HG03196 (cell line): ENCODE results near the gene KLHL30.
"Not testable (repeated sequence)": the region's sequence is repeated elsewhere in the genome, so short reads cannot be mapped to it uniquely, and the experiment has no call there.

Experiments used
- ATAC-seq: cut with Tn5 transposase; IDR thresholded peaks from one replicate; pipeline ENCODE4 v1.9.1; 2021; ENCODE audit not compliant: unreplicated experiment

The KLHL30 gene

DNA sequence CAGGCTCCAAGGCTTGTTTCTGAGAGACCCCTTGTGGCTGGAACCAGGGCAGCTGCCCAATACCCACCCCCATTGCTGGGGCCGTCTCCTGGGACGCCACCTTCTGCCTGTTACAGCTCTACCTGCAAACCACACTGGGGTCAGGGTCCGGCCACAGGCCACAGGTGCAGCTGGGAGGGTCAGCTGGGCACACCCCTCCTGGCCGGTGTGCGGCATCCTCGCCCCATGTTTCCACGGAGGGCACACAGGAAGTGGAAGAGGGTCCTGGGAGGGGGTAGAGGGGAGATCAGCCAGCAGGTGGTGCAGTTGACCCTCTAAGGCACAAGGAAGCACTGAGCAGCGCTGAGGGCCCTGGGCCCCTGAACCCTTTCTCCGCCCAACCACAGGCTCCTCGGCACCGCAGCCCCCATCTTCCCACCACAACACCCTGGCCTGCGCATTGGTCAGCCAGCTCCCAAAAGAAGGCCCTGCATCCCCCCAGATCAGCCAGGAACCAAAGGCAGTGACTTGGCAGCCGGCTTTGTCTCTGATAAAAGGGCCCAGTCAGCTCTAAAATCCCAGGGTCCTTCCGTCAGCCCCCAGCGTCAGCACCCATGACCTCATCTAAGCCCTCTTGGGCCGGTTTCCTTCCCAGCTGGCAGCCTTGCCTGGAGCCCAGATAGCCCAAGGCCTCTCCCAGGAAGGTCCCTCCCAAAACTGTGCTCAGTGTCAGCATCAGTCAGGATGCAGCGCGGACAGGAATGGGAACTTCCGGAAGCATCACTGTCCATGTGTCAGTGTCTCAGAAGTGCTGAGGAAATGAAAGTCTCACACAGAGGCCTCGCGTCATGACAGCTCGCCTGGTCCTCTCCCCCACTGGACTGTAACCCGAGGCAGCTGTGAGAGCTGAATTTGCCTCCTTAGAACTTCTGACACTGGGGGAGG, 22.0 kb downstream of the KLHL30 start:
- no peak for ATAC-seq

- ATAC-seq = no peak
These were observed 23.0 kb downstream of the KLHL30 start for GRCh38 chr2:238161291-238162051.

DNA sequence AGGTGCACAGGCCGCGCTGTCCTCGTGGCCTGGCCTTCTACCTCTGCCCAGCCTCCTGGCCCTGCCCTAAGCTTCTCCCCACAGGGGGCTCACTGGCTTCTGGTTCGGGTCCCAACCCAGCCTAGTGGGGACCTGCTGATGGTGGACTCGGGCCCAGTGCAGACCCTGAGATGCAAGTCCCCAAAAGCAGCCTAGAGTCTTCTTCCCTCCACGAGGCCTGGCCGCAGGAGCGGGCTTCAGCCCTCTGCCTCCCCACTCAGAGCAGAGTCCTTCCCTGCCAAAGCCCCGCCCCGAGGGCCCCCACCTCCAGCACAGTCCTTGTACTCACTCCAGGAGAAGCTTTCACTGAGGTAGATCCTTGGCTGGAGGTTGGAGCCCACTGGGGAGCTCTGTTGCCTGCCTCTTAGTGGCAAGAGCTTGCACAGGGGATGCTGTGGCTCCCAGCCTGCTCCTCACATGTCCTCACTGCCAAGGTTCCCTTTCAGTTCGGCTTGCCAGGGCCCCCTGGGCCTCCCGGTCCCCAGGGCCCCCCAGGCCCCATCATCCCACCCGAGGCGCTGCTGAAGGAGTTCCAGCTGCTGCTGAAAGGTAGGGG, 23.9 kb downstream of the KLHL30 start:
- ATAC-seq = no peak

DNA sequence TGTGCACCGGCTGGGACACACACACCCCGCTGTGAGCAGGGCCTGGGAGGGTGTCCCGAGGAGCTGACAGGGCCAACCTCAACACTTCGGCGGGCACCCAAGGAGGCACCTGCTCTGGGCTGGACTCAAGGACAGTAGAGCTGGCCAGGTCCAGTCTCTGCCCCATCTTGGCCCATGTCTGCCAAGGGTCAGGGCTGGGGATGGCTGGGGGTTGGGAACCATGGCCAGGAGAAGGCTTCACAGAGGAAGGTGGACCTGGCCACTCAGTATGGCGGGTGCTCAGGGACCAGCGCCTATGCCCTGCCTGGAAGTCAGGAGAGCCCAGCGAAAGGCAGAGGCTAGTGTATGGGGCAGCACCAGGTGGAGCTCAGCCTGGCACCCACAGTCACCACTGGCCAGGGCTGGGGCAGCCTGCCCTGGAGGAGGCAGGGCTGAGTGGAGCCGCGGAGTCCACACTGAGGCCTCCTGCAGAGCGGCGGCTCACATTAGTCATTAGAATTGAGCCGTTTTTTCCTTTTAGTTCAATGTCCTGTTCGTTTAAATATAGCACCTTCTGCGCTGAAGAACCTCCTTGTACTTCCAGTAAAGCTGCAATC, 24.5 kb downstream of the KLHL30 start:
- ATAC-seq = no peak

DNA sequence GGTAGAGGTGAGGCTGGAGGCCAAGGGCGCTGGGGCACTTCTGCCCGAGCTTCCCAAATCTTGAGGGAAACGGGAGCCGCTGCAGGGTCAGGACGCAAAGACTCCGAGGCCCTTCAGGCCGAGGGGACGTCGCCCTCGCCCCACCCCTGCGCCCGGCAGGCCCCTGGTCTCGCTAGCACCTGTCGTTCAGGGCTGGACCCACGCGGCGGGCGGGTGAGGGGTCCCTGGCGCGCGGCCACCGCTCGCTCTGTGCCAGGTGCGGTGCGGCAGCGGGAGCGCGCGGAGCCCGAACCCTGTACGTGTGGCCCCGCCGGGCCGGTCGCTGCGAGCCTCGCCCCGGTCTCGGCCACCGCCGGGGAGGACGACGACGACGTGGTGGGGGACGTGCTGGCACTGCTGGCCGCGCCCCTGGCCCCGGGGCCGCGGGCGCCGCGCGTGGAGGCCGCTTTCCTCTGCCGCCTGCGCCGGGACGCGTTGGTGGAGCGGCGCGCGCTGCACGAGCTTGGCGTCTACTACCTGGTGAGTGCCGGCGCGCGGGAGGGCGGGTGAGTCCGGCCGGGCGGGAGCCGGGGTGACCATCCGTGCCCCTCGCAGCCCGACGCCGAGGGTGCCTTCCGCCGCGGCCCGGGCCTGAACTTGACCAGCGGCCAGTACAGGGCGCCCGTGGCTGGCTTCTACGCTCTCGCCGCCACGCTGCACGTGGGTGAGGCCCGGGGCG, 25.2 kb downstream of the KLHL30 start:
- ATAC-seq = no peak

GRCh38 chr2:238164906-238165287, 26.4 kb downstream of the KLHL30 start:
- no peak for ATAC-seq

- ATAC-seq = no peak
These were observed 26.9 kb downstream of the KLHL30 start for GRCh38 chr2:238165288-238165921.

DNA sequence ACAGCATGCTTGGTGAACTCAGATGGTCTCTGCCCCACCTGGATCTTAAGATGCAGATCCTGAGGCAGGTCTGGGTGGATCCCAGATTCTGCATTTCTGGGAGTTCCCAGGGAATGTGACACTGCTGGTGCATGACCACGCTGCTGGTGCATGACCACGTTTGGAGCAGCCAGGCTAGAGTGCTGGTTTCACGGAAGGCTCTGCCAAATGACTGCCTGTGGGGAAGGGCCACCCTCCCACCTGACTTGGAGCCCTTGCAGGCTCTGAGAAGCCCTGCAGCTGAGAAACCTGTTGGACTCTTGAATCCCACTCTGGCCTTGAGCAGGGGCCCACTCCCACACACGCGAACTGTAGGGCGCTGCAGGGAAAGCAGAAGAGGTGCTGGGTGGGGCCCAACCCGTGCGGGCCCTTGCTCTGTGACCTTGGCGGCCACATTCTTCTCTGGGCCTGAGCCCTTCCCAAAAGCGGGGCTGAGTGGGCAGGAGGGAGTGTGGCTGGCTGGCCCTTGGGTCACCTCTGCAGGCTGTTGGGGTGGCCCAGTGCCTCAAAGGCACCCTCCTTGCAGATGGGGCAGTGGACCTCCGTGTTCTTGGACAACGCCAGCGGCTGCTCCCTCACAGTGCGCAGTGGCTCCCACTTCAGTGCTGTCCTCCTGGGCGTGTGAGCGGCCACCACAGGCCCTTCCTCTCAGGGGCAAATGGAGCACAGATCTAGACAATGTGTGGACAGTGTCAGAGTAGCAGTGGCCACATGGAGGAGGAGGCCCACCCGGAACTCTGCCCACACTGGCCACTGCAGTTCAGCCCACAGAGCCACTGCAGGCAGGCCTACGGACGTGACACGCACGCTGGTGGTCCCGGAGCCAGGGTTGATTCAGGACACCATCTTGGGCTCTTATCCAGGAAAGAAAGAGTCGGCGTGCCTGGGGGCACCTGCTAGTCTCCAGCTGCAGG, 28.2 kb downstream of the KLHL30 start:
- ATAC-seq = no peak

GRCh38 chr2:238167344-238167715, 28.9 kb downstream of the KLHL30 start:
- no peak for ATAC-seq

DNA sequence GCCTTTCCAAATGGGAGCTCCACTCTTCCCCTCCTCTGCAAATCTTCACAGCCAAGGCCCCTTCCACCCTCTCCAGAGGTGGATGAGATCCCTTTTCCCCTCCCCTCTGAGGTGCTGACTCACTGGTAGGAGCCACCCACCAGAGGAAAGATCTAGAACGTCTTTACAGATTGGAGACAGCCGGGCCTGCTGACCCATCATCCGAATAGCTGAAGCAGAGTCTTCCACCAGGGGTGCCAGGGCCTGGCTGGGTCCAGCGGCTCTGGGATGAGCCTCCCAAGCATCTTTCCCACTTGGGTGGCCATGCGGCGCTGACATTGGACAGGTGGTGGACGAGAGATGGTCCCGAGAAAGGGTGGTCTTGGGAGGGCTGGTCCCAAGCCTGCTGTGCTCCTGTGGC, 29.3 kb downstream of the KLHL30 start:
- no peak for ATAC-seq

GRCh38 chr2:238168196-238169047, 30.0 kb downstream of the KLHL30 start:
- no peak for ATAC-seq

GRCh38 chr2:238169048-238169707, 30.7 kb downstream of the KLHL30 start:
- ATAC-seq = no peak

- no peak for ATAC-seq
These were observed 31.3 kb downstream of the KLHL30 start for GRCh38 chr2:238169708-238170251.

GRCh38 chr2:238170386-238171071, 32.1 kb downstream of the KLHL30 start:
- no peak for ATAC-seq

DNA sequence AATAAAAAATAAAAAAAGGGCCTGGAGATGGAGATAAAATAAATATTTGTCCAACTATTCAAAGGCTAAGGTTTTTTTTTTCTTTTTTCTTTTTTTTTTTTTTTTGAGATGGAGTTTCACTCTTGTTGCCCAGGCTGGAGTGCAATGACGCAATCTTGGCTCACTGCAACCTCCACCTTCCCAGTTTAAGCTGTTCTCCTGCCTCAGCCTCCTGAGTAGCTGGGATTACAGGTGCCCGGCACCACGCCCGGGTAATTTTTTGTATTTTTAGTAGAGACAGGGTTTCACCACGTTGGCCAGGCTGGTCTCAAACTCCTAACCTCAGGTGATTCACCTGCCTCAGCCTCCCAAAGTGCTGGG, 32.6 kb downstream of the KLHL30 start:
- not testable (repeated sequence) for ATAC-seq

DNA sequence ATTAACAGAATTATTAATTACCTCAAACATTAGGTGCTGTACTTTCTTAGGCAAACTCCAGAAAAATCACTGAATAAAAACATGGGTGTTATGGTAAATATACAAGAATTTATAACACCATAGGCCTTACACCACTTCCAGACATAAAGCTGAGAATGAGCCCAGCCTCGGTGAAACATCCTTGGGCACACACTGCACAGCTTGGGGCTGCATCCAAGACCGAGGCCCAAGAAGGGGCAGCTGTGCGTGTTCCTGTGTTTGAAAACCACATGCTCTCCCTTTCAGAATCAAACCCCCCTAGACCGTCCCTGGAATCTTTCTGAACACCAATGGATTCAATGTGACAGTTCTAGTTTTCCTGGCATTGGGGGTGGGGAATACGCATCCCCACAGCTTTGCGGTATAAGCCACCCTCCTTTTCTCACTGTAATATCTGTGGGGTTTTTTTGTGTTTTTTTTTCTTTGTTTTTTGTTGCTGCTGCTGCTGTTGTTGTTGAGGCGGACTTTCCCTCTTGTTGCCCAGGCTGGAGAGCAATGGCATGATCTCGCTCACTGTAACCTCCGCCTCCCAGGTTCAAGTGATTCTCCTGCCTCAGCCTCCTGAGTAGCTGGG, 33.2 kb downstream of the KLHL30 start:
- no peak for ATAC-seq

DNA sequence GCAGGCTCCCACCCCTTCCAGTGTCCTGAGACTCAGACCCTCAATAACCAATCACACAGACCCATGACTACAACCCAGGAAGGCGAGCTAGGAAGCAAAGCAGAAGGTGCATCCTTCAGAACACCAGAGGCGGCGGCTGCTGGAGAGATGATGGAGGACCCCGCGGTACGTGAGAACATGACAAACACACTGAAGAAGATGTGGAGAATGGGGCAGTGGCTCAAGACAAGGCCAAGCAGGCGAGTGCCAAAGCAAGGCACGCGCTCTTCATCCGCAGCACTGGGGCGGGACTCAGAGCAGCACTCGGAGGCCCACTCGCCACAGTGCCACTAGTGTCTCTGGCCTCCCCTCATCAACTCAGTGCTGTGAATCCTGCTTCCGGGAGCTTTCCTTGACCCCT, 34.0 kb downstream of the KLHL30 start:
- no peak for ATAC-seq
